ENCODE measurements around the gene NUP50.

Gene NUP50

GRCh38 chr22:45208696-45208992 lies 44.9 kb downstream of the NUP50 start:
- no peak for DNase-seq (ENCODE audit: low read depth in 3 of 3, low spot score in 1 of 3)

GRCh38 chr22:45208993-45209838 lies 45.5 kb downstream of the NUP50 start:
- peak in 1 of 3 donors; percentile 28 for DNase-seq (ENCODE audit: low read depth in 3 of 3, low spot score in 1 of 3)

- no peak for DNase-seq (ENCODE audit: low read depth in 3 of 3, low spot score in 1 of 3)
Measured at GRCh38 chr22:45210174-45210573, 46.4 kb downstream of the NUP50 start.

- no peak for DNase-seq (ENCODE audit: low read depth in 3 of 3, low spot score in 1 of 3)
Measured at GRCh38 chr22:45210577-45210976, 46.9 kb downstream of the NUP50 start.

GRCh38 chr22:45210991-45211390 lies 47.3 kb downstream of the NUP50 start:
- no peak for DNase-seq (ENCODE audit: low read depth in 3 of 3, low spot score in 1 of 3)

- no peak for DNase-seq (ENCODE audit: low read depth in 3 of 3, low spot score in 1 of 3)
Measured at GRCh38 chr22:45211435-45211834, 47.7 kb downstream of the NUP50 start.

GRCh38 chr22:45211848-45212247 lies 48.1 kb downstream of the NUP50 start:
- DNase-seq (ENCODE audit: low read depth in 3 of 3, low spot score in 1 of 3), result no peak

GRCh38 chr22:45212306-45212709 lies 48.6 kb downstream of the NUP50 start:
- DNase-seq (ENCODE audit: low read depth in 3 of 3, low spot score in 1 of 3), result no peak

- DNase-seq (ENCODE audit: low read depth in 3 of 3, low spot score in 1 of 3), result no peak
Measured at GRCh38 chr22:45212992-45213751, 49.4 kb downstream of the NUP50 start.

- DNase-seq (ENCODE audit: low read depth in 3 of 3, low spot score in 1 of 3), result no peak
Measured at GRCh38 chr22:45216133-45217003, 52.6 kb downstream of the NUP50 start.

GRCh38 chr22:45217345-45217744 lies 53.6 kb downstream of the NUP50 start:
- no peak for DNase-seq (ENCODE audit: low read depth in 3 of 3, low spot score in 1 of 3)

GRCh38 chr22:45217806-45218205 lies 54.1 kb downstream of the NUP50 start:
- DNase-seq (ENCODE audit: low read depth in 3 of 3, low spot score in 1 of 3), result no peak

GRCh38 chr22:45218976-45219375 lies 55.3 kb downstream of the NUP50 start:
- DNase-seq (ENCODE audit: low read depth in 3 of 3, low spot score in 1 of 3), result no peak

- no peak for DNase-seq (ENCODE audit: low read depth in 3 of 3, low spot score in 1 of 3)
Measured at GRCh38 chr22:45221201-45221600, 57.5 kb downstream of the NUP50 start.

GRCh38 chr22:45223304-45224117 lies 59.8 kb downstream of the NUP50 start:
- DNase-seq (ENCODE audit: low read depth in 3 of 3, low spot score in 1 of 3), result no peak

GRCh38 chr22:45224331-45224730 lies 60.6 kb downstream of the NUP50 start:
- DNase-seq (ENCODE audit: low read depth in 3 of 3, low spot score in 1 of 3), result no peak

- DNase-seq (ENCODE audit: low read depth in 3 of 3, low spot score in 1 of 3), result no peak
Measured at GRCh38 chr22:45224988-45225731, 61.4 kb downstream of the NUP50 start.

GRCh38 chr22:45225732-45226502 lies 62.2 kb downstream of the NUP50 start:
- DNase-seq (ENCODE audit: low read depth in 3 of 3, low spot score in 1 of 3), result no peak

- DNase-seq (ENCODE audit: low read depth in 3 of 3, low spot score in 1 of 3), result no peak
Measured at GRCh38 chr22:45226503-45227186, 62.9 kb downstream of the NUP50 start.

Data from stimulated activated CD4-positive, alpha-beta T cell treated with anti-CD3 and anti-CD28 coated beads, TNF-alpha, amount 100 ng/mL, for 1 hour (primary cell).